T47D (cell line): ENCODE results near the gene TNFSF10.

ENCODE experiments used
- DNase-seq, 2 experiments: peaks; one replicate each; pipeline versions ENCODE4 v3.0.0 to v3.0.0-alpha.2; 2011 to 2012; ENCODE audit warnings: low read depth in 1 of 2, low spot score in 1 of 2
- JUND ChIP-seq: IDR thresholded peaks from 2 replicates; pipeline ENCODE4 v1.6.1; 2012; ENCODE audit warnings: low read depth
- in situ Hi-C: cut with HindIII; loops from 2 replicates; pipeline ENCODE4 v1.10.0; 2016; ENCODE audit warnings: low sequenced_read_pairs, low pct_unique_long_range_greater_than_20kb

The TNFSF10 gene

DNA sequence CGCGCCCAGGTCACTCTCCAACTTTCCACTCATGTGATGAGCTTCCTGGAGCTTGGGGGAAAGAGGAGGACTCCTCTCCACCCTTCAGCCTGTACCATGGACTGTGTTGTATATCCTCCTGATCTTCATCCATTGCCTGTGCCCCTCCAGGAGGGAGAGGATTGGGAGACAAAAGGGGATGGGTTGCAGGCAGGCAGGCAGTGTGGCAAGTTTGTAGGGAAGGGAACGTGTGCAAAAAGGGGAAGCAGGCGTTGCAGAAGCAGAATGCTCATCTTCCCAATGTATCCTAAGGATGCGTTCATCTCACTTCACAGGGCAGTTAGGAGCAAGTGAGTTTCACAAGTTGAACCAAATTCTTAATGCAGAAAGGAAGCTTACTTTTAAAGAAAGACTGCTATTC, 46.9 kb downstream of the TNFSF10 start:
- in situ Hi-C loops: no loop called here
- no peak for TF ChIP-seq JUND
- no peak for DNase-seq

- TF ChIP-seq JUND: no peak
- in situ Hi-C loops: no loop called here
Observed at GRCh38 chr3:172475703-172476102, 47.5 kb downstream of the TNFSF10 start.

GRCh38 chr3:172471903-172472302, 51.3 kb downstream of the TNFSF10 start:
- DNase-seq: no peak
- in situ Hi-C loops: no loop called here
- TF ChIP-seq JUND: no peak

More at GRCh38 chr3:172475703-172476102, 47.5 kb downstream of the TNFSF10 start:
- no peak for DNase-seq

GRCh38 chr3:172470588-172470987, 52.6 kb downstream of the TNFSF10 start:
- no peak for TF ChIP-seq JUND
- in situ Hi-C loops: no loop called here
- no peak for DNase-seq

DNA sequence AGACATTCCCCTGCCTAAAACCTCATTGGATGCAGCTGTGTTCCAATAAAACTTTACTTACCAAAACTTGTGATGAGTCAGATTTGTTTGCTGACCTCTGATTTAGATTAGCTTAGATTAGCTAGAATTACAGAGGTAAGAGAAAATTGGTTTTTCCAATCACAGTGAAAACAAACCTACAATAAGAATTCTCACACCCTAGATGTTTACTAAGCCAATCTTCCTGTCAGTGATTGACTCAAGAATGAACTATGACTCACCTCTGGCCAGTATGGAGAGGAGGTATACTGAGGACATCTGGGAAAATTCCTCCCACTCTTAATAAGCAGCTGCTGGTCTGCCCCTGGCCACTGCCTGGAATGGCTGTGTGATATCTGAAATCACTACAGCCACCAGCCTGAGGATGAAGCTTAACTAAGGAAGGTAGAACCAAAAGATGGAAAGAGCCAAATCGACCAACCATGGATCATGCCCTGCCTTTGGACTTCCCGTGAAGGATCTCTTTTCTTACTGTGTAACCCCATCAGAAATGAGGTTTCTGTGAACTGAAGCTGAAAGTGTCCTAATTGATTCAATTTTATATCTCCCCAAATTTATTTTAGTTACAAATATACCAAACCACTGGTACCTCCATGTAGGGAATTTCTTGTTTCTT, 55.9 kb downstream of the TNFSF10 start:
- DNase-seq: peak in 1 of 2 experiments; percentile 53
- in situ Hi-C loops: no loop called here
- TF ChIP-seq JUND: no peak; the same call in 1 of the 2 replicates

DNA sequence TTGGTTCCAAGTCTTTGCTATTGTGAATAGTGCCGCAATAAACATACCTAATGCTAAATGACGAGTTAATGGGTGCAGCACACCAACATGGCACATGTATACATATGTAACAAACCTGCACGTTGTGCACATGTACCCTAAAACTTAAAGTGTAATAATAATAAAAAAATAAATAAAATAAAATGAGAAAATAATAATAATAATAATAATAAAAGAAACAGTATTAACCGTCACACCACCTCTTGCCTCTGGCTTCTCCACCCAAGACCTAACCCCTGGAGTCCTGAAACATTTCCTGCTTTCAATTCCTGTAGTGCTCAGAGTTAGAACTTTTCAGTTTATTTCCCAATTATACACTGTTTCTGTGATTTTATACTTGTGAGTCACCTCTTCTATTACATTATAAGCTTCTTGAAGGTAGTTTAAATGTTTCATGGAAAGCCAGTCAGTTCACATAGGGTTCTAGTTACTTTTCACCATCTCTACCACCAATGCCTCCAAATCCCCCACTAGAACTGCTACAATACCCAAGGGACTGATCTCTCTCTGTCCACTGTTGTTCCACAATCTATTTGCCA, 56.6 kb downstream of the TNFSF10 start:
- DNase-seq: no peak
- in situ Hi-C loops: no loop called here
- no peak for TF ChIP-seq JUND

DNA sequence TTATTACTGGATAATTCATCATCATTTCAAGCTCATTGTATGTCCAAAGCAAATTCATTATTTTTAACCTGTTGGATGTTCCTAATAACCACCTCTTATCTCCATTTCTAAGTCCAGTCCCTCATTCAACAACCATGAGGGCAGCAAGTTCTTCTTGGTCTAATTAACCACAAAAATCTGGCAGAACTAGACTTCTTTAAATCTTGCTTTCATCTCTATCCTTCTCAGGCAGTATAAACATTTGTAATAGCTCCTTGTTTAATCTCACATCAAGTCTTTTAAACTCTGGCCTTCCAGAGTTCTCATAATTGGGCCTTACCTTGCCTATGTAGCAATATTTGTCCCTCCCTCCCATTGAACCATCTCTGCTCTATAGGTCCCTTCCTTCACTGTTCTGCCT, 57.9 kb downstream of the TNFSF10 start:
- in situ Hi-C loops: no loop called here
- DNase-seq: peak; percentile 49 to 83
- TF ChIP-seq JUND: no peak

DNA sequence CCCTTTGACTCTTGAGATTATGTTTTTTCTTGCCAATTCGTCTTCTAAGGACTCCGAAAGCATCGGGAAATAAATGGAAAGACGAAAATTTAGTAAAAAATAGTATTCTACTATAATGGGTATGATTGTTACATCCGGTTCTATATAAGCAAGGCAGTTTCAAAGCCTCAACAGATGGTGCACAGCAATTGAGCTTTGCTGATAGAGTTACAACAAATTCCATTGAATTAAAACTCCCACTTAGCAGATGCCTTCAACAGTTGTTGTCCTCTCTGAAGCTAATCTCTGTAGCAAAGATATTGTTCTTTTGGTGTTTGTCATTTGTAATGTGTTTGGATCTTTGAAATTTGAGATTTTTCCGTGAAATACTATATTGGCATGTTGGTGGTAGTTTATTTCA, 58.9 kb downstream of the TNFSF10 start:
- TF ChIP-seq JUND: no peak
- in situ Hi-C loops: no loop called here
- no peak for DNase-seq

DNA sequence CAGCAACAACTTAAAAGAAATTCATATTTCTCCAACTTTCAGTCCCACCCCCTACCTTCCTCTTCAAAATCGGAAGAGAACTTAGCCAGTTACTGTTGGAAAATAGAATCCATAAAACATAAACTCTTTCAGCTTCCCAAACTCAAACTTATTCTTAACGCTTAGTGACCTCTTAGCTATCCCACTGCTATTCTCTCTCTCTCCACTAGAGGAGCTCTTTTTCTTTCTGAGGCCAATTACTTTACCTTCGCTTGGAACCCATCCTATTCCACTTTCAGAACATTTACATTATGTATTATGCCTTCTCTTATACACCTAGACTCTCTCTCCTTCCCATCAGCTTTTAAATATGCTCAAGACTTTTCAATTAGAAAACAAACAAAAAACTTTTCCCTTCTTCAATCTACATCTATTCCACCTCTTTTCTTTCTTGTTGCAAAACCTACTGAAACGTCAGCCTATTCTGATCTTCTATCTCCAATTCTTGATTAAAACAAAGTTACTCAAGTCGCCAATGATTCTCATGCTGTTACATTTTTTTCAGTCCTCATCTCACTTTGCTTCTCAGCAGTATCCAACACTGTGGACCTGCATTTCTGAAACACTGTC, 61.6 kb downstream of the TNFSF10 start:
- no peak for TF ChIP-seq JUND
- peak; percentile 80 to 86 for DNase-seq
- in situ Hi-C loops: no loop called here

GRCh38 chr3:172456404-172456803, 66.8 kb downstream of the TNFSF10 start:
- no peak for TF ChIP-seq JUND
- in situ Hi-C loops: no loop called here
- no peak for DNase-seq
